ENCODE measurements around the gene SLC44A3.

SLC44A3 gene

GRCh38 chr1:94912263-94913184 is 92.4 kb downstream of the SLC44A3 start:
- no peak for DNase-seq

GRCh38 chr1:94917251-94917650 is 97.1 kb downstream of the SLC44A3 start:
- DNase-seq, result no peak

GRCh38 chr1:94919241-94920030 is 99.3 kb downstream of the SLC44A3 start:
- no peak for DNase-seq

GRCh38 chr1:94920061-94920460 is 99.9 kb downstream of the SLC44A3 start:
- DNase-seq, result no peak

- no peak for DNase-seq
Measured at GRCh38 chr1:94921977-94922376, 101.8 kb downstream of the SLC44A3 start.

GRCh38 chr1:94922761-94923331 is 102.7 kb downstream of the SLC44A3 start:
- DNase-seq, result no peak

GRCh38 chr1:94925004-94925403 is 104.8 kb downstream of the SLC44A3 start:
- no peak for DNase-seq

GRCh38 chr1:94925561-94926125 is 105.5 kb downstream of the SLC44A3 start:
- no peak for DNase-seq

GRCh38 chr1:94926126-94926914 is 106.2 kb downstream of the SLC44A3 start:
- DNase-seq, result peak in 1 of 2 experiments; percentile 2

- DNase-seq, result peak; percentile 55 to 67
Measured at GRCh38 chr1:94926915-94927404, 106.8 kb downstream of the SLC44A3 start, which contains the start of gene CNN3. Gene CNN3, minus strand, starts transcription at chr1:94927110. Its CDS starts 216 bp downstream, at chr1:94926894.

GRCh38 chr1:94927405-94928175 is 107.4 kb downstream of the SLC44A3 start:
- no peak for DNase-seq

- no peak for DNase-seq
Measured at GRCh38 chr1:94928293-94928939, 108.3 kb downstream of the SLC44A3 start.

GRCh38 chr1:94929351-94930217 is 109.4 kb downstream of the SLC44A3 start:
- DNase-seq, result no peak

GRCh38 chr1:94931254-94931841 is 111.2 kb downstream of the SLC44A3 start:
- DNase-seq, result no peak

- DNase-seq, result no peak
Measured at GRCh38 chr1:94934551-94934950, 114.4 kb downstream of the SLC44A3 start.

GRCh38 chr1:94935034-94935433 is 114.9 kb downstream of the SLC44A3 start:
- DNase-seq, result no peak

GRCh38 chr1:94935476-94935875 is 115.3 kb downstream of the SLC44A3 start:
- no peak for DNase-seq

GRCh38 chr1:94936861-94937620 is 116.9 kb downstream of the SLC44A3 start:
- DNase-seq, result no peak
